Liver (tissue), 9 donors: ENCODE results near the gene RNFT2. TPM values are rescaled to one million over a fixed set of nuclear protein-coding genes. Genes with fewer than 3 reads are reported as not detected.

Experiments used
- DNase-seq: peaks from one replicate; pipeline ENCODE4 v3.0.0-alpha.2; 2017; ENCODE audit warnings: low spot score
- H3K27ac ChIP-seq, 2 donors: one replicate each; pipeline ENCODE4 v1.7.0; 2013; ENCODE audit warnings: inconsistent platforms in 2 of 2, low read length in 2 of 2, control low read depth in 1 of 2, low read depth in 1 of 2, mild to moderate bottlenecking in 1 of 2
- H3K27me3 ChIP-seq, 4 donors: one replicate each; pipeline versions ENCODE4 v1.6.1 to v1.7.0; 2013; ENCODE audit warnings: low read length in 3 of 4, inconsistent platforms in 1 of 4, mild to moderate bottlenecking in 1 of 4, moderate library complexity in 1 of 4; ENCODE audit not compliant: control insufficient read depth in 4 of 4, insufficient read depth in 4 of 4
- H3K36me3 ChIP-seq, 4 donors: one replicate each; pipeline versions ENCODE4 v1.6.1 to v1.7.0; 2013; ENCODE audit warnings: low read length in 3 of 4, mild to moderate bottlenecking in 3 of 4, low read depth in 1 of 4, moderate library complexity in 1 of 4; ENCODE audit not compliant: control insufficient read depth in 4 of 4, insufficient read depth in 3 of 4
- H3K4me1 ChIP-seq, 4 donors: one replicate each; pipeline versions ENCODE4 v1.6.1 to v1.7.0; 2013; ENCODE audit warnings: low read length in 3 of 4, mild to moderate bottlenecking in 3 of 4, moderate library complexity in 1 of 4; ENCODE audit not compliant: control insufficient read depth in 4 of 4, insufficient read depth in 4 of 4
- H3K4me3 ChIP-seq, 3 donors: one replicate each; pipeline versions ENCODE4 v1.6.1 to v1.7.0; 2013; ENCODE audit warnings: low read length in 3 of 3, control low read depth in 1 of 3, low read depth in 1 of 3, mild to moderate bottlenecking in 1 of 3
- H3K9ac ChIP-seq, 2 donors: one replicate each; pipeline ENCODE4 v1.7.0; 2013; ENCODE audit warnings: low read length in 2 of 2, mild to moderate bottlenecking in 2 of 2, moderate library complexity in 2 of 2, control low read depth in 1 of 2, low read depth in 1 of 2
- H3K9me3 ChIP-seq, 4 donors: one replicate each; pipeline versions ENCODE4 v1.6.1 to v1.7.0; 2013; ENCODE audit warnings: low read length in 3 of 4; ENCODE audit not compliant: control insufficient read depth in 4 of 4
- ATF3 ChIP-seq: IDR thresholded peaks from 2 replicates; pipeline ENCODE4 v1.6.1; 2016; ENCODE audit warnings: antibody characterized with exemption
- CTCF ChIP-seq: fragments of 150-350 bp; IDR thresholded peaks from 2 replicates; pipeline ENCODE4 v1.5.1; 2017; ENCODE audit warnings: improper control_type of control experiment, low read depth, low read length; ENCODE audit not compliant: missing input control
- EGR1 ChIP-seq, 2 donors: IDR thresholded peaks; 2 replicates each; pipeline ENCODE4 v1.6.1; 2016 to 2018; ENCODE audit warnings: antibody characterized with exemption in 2 of 2, low read depth in 2 of 2
- FOXA1 ChIP-seq: IDR thresholded peaks from 2 replicates; pipeline ENCODE4 v1.6.1; 2016; ENCODE audit warnings: antibody characterized with exemption
- FOXA2 ChIP-seq: IDR thresholded peaks from 2 replicates; pipeline ENCODE4 v1.6.1; 2016; ENCODE audit warnings: antibody characterized with exemption
- GABPA ChIP-seq, 2 donors: IDR thresholded peaks in 1 of 2; conservative IDR thresholded peaks in 1 of 2; 2 replicates each; pipeline ENCODE4 v1.6.1; 2016; ENCODE audit warnings: antibody characterized with exemption in 2 of 2, mild to moderate bottlenecking in 1 of 2, moderate library complexity in 1 of 2
- HNF4A ChIP-seq, 2 donors: conservative IDR thresholded peaks; 2 replicates each; pipeline ENCODE4 v1.6.1; 2016; ENCODE audit warnings: antibody characterized with exemption in 2 of 2, mild to moderate bottlenecking in 2 of 2
- HNF4G ChIP-seq: IDR thresholded peaks from 2 replicates; pipeline ENCODE4 v1.6.1; 2016; ENCODE audit warnings: antibody characterized with exemption
- JUND ChIP-seq, 2 donors: IDR thresholded peaks; 2 replicates each; pipeline ENCODE4 v1.6.1; 2016; ENCODE audit warnings: antibody characterized with exemption in 2 of 2
- MAX ChIP-seq: IDR thresholded peaks from 2 replicates; pipeline ENCODE4 v1.6.1; 2016; ENCODE audit warnings: antibody characterized with exemption
- NR2F2 ChIP-seq: IDR thresholded peaks from 2 replicates; pipeline ENCODE4 v1.6.1; 2016; ENCODE audit warnings: antibody characterized with exemption
- RAD21 ChIP-seq, 2 donors: IDR thresholded peaks; 2 replicates each; pipeline ENCODE4 v1.6.1; 2016; ENCODE audit warnings: antibody characterized with exemption in 2 of 2, mild to moderate bottlenecking in 2 of 2
- RXRA ChIP-seq, 2 donors: IDR thresholded peaks; 2 replicates each; pipeline ENCODE4 v1.6.1; 2017 to 2018; ENCODE audit warnings: antibody characterized with exemption in 2 of 2, mild to moderate bottlenecking in 1 of 2
- SP1 ChIP-seq: IDR thresholded peaks from 2 replicates; pipeline ENCODE4 v1.6.1; 2018; ENCODE audit warnings: antibody characterized with exemption, mild to moderate bottlenecking
- TAF1 ChIP-seq: conservative IDR thresholded peaks from 2 replicates; pipeline ENCODE4 v1.6.1; 2016; ENCODE audit warnings: antibody characterized with exemption, mild to moderate bottlenecking
- YY1 ChIP-seq: IDR thresholded peaks from 2 replicates; pipeline ENCODE4 v1.6.1; 2016; ENCODE audit warnings: antibody characterized with exemption, mild to moderate bottlenecking
- ZBTB33 ChIP-seq: IDR thresholded peaks from 2 replicates; pipeline ENCODE4 v1.6.1; 2016; ENCODE audit warnings: antibody characterized with exemption
- WGBS: extraction: QIAGEN DNeasy Blood & Tissue Kit; methylation state at CpG from one replicate; pipeline ENCODE4 v1.1.7; 2013; 5-methylcytosine and 5-hydroxymethylcytosine counted together
- polyA plus RNA-seq, 2 donors: library from polyadenylated mRNA; stranded (reverse) in 1 of 2; unstranded in 1 of 2; fragments of 200-250 nt in 1 of 2; fragments of >200 nt in 1 of 2; fragmentation: Nextera tagmentation in 1 of 2; extraction: Ambion mirVana in 1 of 2; gene quantifications; one replicate each; pipeline versions ENCODE4 v1.2.1 to v1.2.3, GENCODE V29; 2013 to 2015
- total RNA-seq, 2 donors: library from RNA; depleted of rRNA; stranded (reverse); fragments of >200 nt; gene quantifications; one replicate each; pipeline ENCODE4 v1.2.3, GENCODE V29; 2014
- donor health status: healthy.
- donor health status: healthy.
- donor health status: healthy.
- donor health status: healthy.
- donor health status: healthy.

The RNFT2 gene
- total and polyA plus RNA-seq, 4 donors, result 0.13 to 1.4 (median 0.19) TPM

GRCh38 chr12:116887244-116887643 is 149.1 kb downstream of the RNFT2 start:
- DNase-seq, result no peak
- no peak overlapping the region for H3K4me3 ChIP-seq
- no peaks in the 10 kb centered on the region for H3K36me3 ChIP-seq
- peaks cover 0 to 7% (median 6%) of the 10 kb centered on the region in 4 donors for H3K4me1 ChIP-seq
- no peak for TF ChIP-seq HNF4G
- no peak for TF ChIP-seq NR2F2
- TF ChIP-seq RAD21 (IDR thresholded peaks at IDR 0.05), result no peak
- TF ChIP-seq HNF4A (conservative IDR thresholded peaks at IDR 0.05), result no peak
- TF ChIP-seq JUND (IDR thresholded peaks at IDR 0.05), result no peak
- TF ChIP-seq FOXA1, result no peak
- no peak for TF ChIP-seq EGR1 (IDR thresholded peaks at IDR 0.05; ENCODE audit: low read depth in 2 of 2)
- no peak for TF ChIP-seq YY1
- no peak for TF ChIP-seq TAF1
- 84% methylated on average over 1 of the region's 1 CpG for WGBS
- H3K9me3 ChIP-seq, result peaks cover 0 to 2% (median 0%) of the 10 kb centered on the region in 4 donors
- no peak overlapping the region for H3K9ac ChIP-seq
- H3K27ac ChIP-seq, result no peak overlapping the region
- H3K27me3 ChIP-seq, result peaks cover 0 to 11% (median 3%) of the 10 kb centered on the region in 4 donors

- Histone ChIP-seq H3K27ac (no peak overlapping the region), H3K9ac (no peak overlapping the region), H3K4me1 (peaks cover 0 to 6% (median 3%) of the 10 kb centered on the region in 4 donors), H3K9me3 (peaks cover 0 to 2% (median 0%) of the 10 kb centered on the region in 4 donors), H3K4me3 (no peak overlapping the region), H3K27me3 (peaks cover 0 to 5% (median under 1%) of the 10 kb centered on the region in 4 donors), H3K36me3 (no peaks in the 10 kb centered on the region)
- TF ChIP-seq GABPA (IDR thresholded peaks at IDR 0.05 in 1 of 2, conservative IDR thresholded peaks at IDR 0.05 in 1 of 2) (no peak), RAD21 (IDR thresholded peaks at IDR 0.05) (no peak), JUND (IDR thresholded peaks at IDR 0.05) (no peak), YY1 (no peak), ZBTB33 (no peak), NR2F2 (no peak), SP1 (no peak), RXRA (IDR thresholded peaks at IDR 0.05) (no peak), CTCF (no peak), FOXA1 (no peak), HNF4A (conservative IDR thresholded peaks at IDR 0.05) (no peak), MAX (no peak), FOXA2 (no peak), ATF3 (no peak), EGR1 (IDR thresholded peaks at IDR 0.05; ENCODE audit: low read depth in 2 of 2) (no peak), TAF1 (no peak)
- WGBS, result 63% methylated on average over 6 of the region's 6 CpGs
- DNase-seq, result no peak
Observed at GRCh38 chr12:116887897-116888296, 149.8 kb downstream of the RNFT2 start.
